B cell (primary cell): ENCODE results near the gene GRB14. TPM values are rescaled to one million over a fixed set of nuclear protein-coding genes. Genes with fewer than 3 reads are reported as not detected.

Experiments
- ATAC-seq: fragments of 200-7000 bp; cut with Tn5 transposase; one replicate; pipeline ENCODE4 v1.10.0; 2021; ENCODE audit warnings: low read depth, mild to moderate bottlenecking, moderate number of reproducible peaks, moderate library complexity
- CTCF ChIA-PET: fragments of 350-600 bp; sonication (Branson Sonifier 250); formaldehyde crosslinking; loops from one replicate; lab custom pipeline; 2021; ENCODE audit warnings: antibody characterized with exemption, inconsistent platforms; lab: Charles Lee
- POLR2A ChIA-PET: fragments of 350-600 bp; sonication (Branson Sonifier 250); formaldehyde crosslinking; loops from one replicate; lab custom pipeline; 2021; ENCODE audit warnings: antibody characterized with exemption; lab: Charles Lee
- DNase-seq: peaks from one replicate; pipeline ENCODE4 v3.0.0; 2013
- H2AFZ ChIP-seq: 2 replicates; pipeline ENCODE4 v1.6.1; 2012; ENCODE audit warnings: mild to moderate bottlenecking, low read depth, low read length; ENCODE audit not compliant: insufficient read depth, poor library complexity, severe bottlenecking
- H3K27ac ChIP-seq, 2 donors: 1 replicate in 1 of 2; 2 replicates in 1 of 2; pipeline ENCODE4 v1.5.1; 2012 to 2013; ENCODE audit warnings: low read length in 2 of 2, mild to moderate bottlenecking in 2 of 2, moderate library complexity in 1 of 2
- H3K27me3 ChIP-seq, 4 experiments: fragments of 200-600 bp in 1 of 4; sonication (generic) in 1 of 4; replicated peaks in 1 of 4; 1 replicate in 2 of 4; 2 replicates in 2 of 4; pipeline versions ENCODE4 v1.6.1 to v1.7.0; 2013 to 2016; ENCODE audit warnings: low read length in 3 of 4, mild to moderate bottlenecking in 2 of 4, mixed read lengths in 1 of 4, moderate library complexity in 1 of 4; ENCODE audit not compliant: insufficient read depth in 4 of 4, control insufficient read depth in 3 of 4; ENCODE audit errors: control extremely low read depth in 1 of 4
- H3K36me3 ChIP-seq, 2 experiments: replicated peaks in 1 of 2; 1 replicate in 1 of 2; 2 replicates in 1 of 2; pipeline versions ENCODE4 v1.6.1 to v1.7.1; 2013; ENCODE audit warnings: low read length in 1 of 2; ENCODE audit not compliant: insufficient read depth in 2 of 2, control insufficient read depth in 1 of 2; ENCODE audit errors: control extremely low read depth in 1 of 2, extremely low read depth in 1 of 2
- H3K4me1 ChIP-seq, 2 donors: fragments of 200-600 bp in 1 of 2; sonication (generic) in 1 of 2; 1 replicate in 1 of 2; 2 replicates in 1 of 2; pipeline versions ENCODE4 v1.5.1 to v1.6.1; 2013 to 2017; ENCODE audit warnings: low read length in 2 of 2; ENCODE audit not compliant: control insufficient read depth in 2 of 2, insufficient read depth in 2 of 2
- H3K4me2 ChIP-seq: replicated peaks from 2 replicates; pipeline ENCODE3; 2012; ENCODE audit warnings: mild to moderate bottlenecking, low read depth, low read length; ENCODE audit not compliant: poor library complexity, severe bottlenecking
- H3K4me3 ChIP-seq, 5 experiments: fragments of 200-600 bp in 1 of 5; sonication (generic) in 1 of 5; 1 replicate in 3 of 5; 2 replicates in 2 of 5; pipeline versions ENCODE4 v1.5.1 to v1.7.0; 2011 to 2016; ENCODE audit warnings: low read length in 4 of 5, mild to moderate bottlenecking in 4 of 5, low read depth in 2 of 5, control low read depth in 1 of 5, moderate library complexity in 1 of 5; ENCODE audit not compliant: insufficient read depth in 1 of 5; ENCODE audit errors: control extremely low read depth in 1 of 5, extremely low read depth in 1 of 5
- H3K79me2 ChIP-seq: fragments of 200-600 bp; sonication (generic); one replicate; pipeline ENCODE4 v1.6.0; 2016; ENCODE audit warnings: low read length; ENCODE audit not compliant: control insufficient read depth, insufficient read depth
- H3K9ac ChIP-seq: fragments of 200-600 bp; sonication (generic); 2 replicates; pipeline ENCODE4 v1.6.1; 2017; ENCODE audit warnings: mild to moderate bottlenecking, low read length, moderate library complexity
- H3K9me3 ChIP-seq, 3 donors: one replicate each; pipeline versions ENCODE4 v1.6.1 to v1.7.1; 2013; ENCODE audit warnings: low read length in 2 of 3; ENCODE audit not compliant: control insufficient read depth in 2 of 3, insufficient read depth in 1 of 3; ENCODE audit errors: control extremely low read depth in 1 of 3
- H4K20me1 ChIP-seq: 2 replicates; pipeline ENCODE4 v1.6.0; 2012; ENCODE audit warnings: mild to moderate bottlenecking, low read length; ENCODE audit not compliant: insufficient read depth, control insufficient read depth, poor library complexity, severe bottlenecking
- H3K27ac Mint-ChIP-seq: one replicate; pipeline ENCODE4 v1.8.0; 2021; ENCODE audit warnings: mixed read lengths
- H3K27me3 Mint-ChIP-seq: one replicate; pipeline ENCODE4 v1.8.0; 2021; ENCODE audit warnings: mixed read lengths
- H3K4me1 Mint-ChIP-seq: one replicate; pipeline ENCODE4 v1.8.0; 2021; ENCODE audit warnings: mixed read lengths
- H3K4me3 Mint-ChIP-seq: one replicate; pipeline ENCODE4 v1.8.0; 2021; ENCODE audit warnings: mixed read lengths
- H3K9me3 Mint-ChIP-seq: one replicate; pipeline ENCODE4 v1.8.0; 2022; ENCODE audit warnings: mixed read lengths; ENCODE audit not compliant: insufficient read depth
- CTCF ChIP-seq: fragments of 200-600 bp; IDR thresholded peaks from one replicate; pipeline ENCODE4 v1.8.0; 2022; ENCODE audit warnings: antibody characterized with exemption, mild to moderate bottlenecking
- EZH2 ChIP-seq: IDR thresholded peaks from 2 replicates; pipeline ENCODE4 v1.6.1; 2012; ENCODE audit warnings: borderline replicate concordance, low read depth, mild to moderate bottlenecking, moderate library complexity, low read length; ENCODE audit not compliant: insufficient read depth, poor library complexity, severe bottlenecking
- WGBS: methylation state at CpG from one replicate; pipeline ENCODE4 v1.1.5; 2013; ENCODE audit warnings: missing lambda C conversion rate; ENCODE audit not compliant: insufficient coverage; 5-methylcytosine and 5-hydroxymethylcytosine counted together
- intact Hi-C: fragments of 100-400 bp; cut with micrococcal nuclease; formaldehyde crosslinking; loops from one replicate; pipeline ENCODE4 v1.10.0; 2022
- polyA plus RNA-seq: library from polyadenylated mRNA; depleted of rRNA; stranded (reverse); fragments of >200 nt; gene quantifications from 2 replicates; pipeline ENCODE4 v1.2.3, GENCODE V29; 2012
- total RNA-seq, 2 donors: library from RNA; stranded (reverse); fragments of 120-200 nt in 1 of 2; gene quantifications; 1 replicate in 1 of 2; 2 replicates in 1 of 2; pipeline versions ENCODE4 v1.2.3 to v1.2.4, GENCODE V29; 2013 to 2022

Gene GRB14
- total and polyA plus RNA-seq, 2 donors (not counting 1 experiment from before 2014, with no cell fraction given), result not detected

GRCh38 chr2:164613321-164613982, 7.8 kb downstream of the GRB14 start:
- Mint-ChIP-seq H3K27me3 (peaks cover 8% of the 10 kb centered on the region), H3K9me3 (no peaks in the 10 kb centered on the region), H3K4me3 (no peak overlapping the region), H3K4me1 (no peaks in the 10 kb centered on the region), H3K27ac (no peak overlapping the region)
- Histone ChIP-seq H3K9ac (no peak overlapping the region), H3K4me3 (no peak overlapping the region), H3K79me2 (no peaks in the 10 kb centered on the region), H2AFZ (no peak overlapping the region), H3K36me3 (no peaks in the 10 kb centered on the region), H3K4me1 (no peaks in the 10 kb centered on the region), H3K9me3 (no peaks in the 10 kb centered on the region), H3K4me2 (no peak overlapping the region), H4K20me1 (no peaks in the 10 kb centered on the region), H3K27me3 (no peaks in the 10 kb centered on the region), H3K27ac (no peak overlapping the region)
- intact Hi-C loops, result no loop called here
- no peak for TF ChIP-seq CTCF
- TF ChIP-seq EZH2, result no peak
- WGBS, result 100% methylated on average over 1 of the region's 1 CpG
- POLR2A ChIA-PET, result no interaction called here
- DNase-seq (no peak), ATAC-seq (no peak)
- CTCF ChIA-PET, result no interaction called here

GRCh38 chr2:164609790-164610189, 11.5 kb downstream of the GRB14 start:
- Histone ChIP-seq H3K27ac (no peak overlapping the region), H3K36me3 (no peaks in the 10 kb centered on the region), H3K4me2 (no peak overlapping the region), H2AFZ (no peak overlapping the region), H3K79me2 (no peaks in the 10 kb centered on the region), H3K9me3 (no peaks in the 10 kb centered on the region), H3K4me1 (no peaks in the 10 kb centered on the region), H3K27me3 (no peaks in the 10 kb centered on the region), H4K20me1 (no peaks in the 10 kb centered on the region), H3K4me3 (no peak overlapping the region), H3K9ac (no peak overlapping the region)
- ATAC-seq (no peak), DNase-seq (no peak)
- POLR2A ChIA-PET, result no interaction called here
- CTCF ChIA-PET, result no interaction called here
- WGBS, result no CpG with 5 or more reads among the region's 1 CpG
- TF ChIP-seq EZH2 (no peak), CTCF (no peak)
- H3K4me1 Mint-ChIP-seq, result no peaks in the 10 kb centered on the region
- no peak overlapping the region for H3K27ac Mint-ChIP-seq
- H3K9me3 Mint-ChIP-seq, result no peaks in the 10 kb centered on the region
- peaks cover 6% of the 10 kb centered on the region for H3K27me3 Mint-ChIP-seq
- no peak overlapping the region for H3K4me3 Mint-ChIP-seq
- intact Hi-C loops, result no loop called here
